A172 (cell line): ENCODE data around the gene RALGPS1. TPM values are rescaled to one million over a fixed set of nuclear protein-coding genes. Genes with fewer than 3 reads are reported as not detected.

Source experiments
- DNase-seq: peaks from one replicate; pipeline ENCODE4 v3.0.0-alpha.2; 2015; ENCODE audit warnings: low spot score
- total RNA-seq: library from RNA; depleted of rRNA; stranded (reverse); fragments of >200 nt; shearing (Covaris generic); gene quantifications from 2 replicates; pipeline ENCODE4 v1.2.3, GENCODE V29; 2014

RALGPS1 gene
- total RNA-seq, 1 experiment from 2014 or later = 15.3 TPM

DNA sequence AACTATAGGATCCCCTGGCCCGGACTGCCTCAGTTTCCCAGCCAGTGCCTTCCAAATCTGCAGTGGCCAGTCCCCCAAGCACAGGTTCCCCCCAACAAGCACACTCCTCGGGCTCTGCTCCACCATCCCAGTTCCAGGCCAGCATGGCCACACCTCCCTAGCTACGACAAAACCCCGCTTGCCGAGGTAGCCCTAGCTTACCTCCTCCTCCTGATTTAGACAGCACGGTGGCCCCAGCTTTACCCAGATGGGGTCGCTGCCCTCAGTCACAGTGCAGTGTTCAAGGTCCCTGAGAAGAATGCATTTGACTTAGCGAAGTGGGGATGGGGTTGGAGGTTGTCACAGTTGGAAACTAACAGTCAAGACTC, 309.2 kb downstream of the RALGPS1 start:
- no peak for DNase-seq

DNA sequence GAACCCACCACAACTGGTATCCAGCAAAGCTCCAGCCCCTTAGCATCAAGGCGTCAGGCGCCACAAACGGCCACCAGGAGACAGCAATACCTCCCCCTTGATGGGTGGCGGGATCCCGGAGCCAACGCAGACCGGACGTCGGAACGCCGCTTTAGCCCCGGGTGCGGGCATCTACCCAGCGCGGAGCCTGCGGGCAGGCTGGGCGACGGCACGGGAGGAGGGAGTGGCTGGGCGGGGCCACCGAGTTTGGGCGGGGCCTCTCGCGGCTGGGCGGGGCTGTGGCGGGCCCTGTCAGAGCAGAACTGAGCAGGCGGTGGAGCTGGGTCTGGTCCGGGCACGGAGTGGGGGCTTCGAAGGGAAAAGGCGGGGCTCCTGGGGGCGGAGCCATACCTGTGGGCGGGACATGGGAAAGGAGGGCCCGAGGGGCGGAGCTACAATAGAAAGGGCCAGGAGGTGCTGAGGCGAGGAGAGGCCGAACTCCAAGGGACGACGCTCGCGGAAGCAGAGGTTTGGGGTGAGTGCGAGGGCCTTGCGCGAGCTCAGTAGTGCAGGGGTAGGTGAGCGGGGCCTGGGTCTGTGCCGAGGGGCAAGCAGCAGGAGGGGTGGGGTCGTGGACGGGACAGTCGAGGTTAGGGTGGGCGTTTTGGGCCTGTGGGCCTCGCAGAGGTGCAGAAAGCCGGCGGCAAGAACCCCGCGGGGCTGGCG, 309.7 kb downstream of the RALGPS1 start:
- peak; percentile 77 for DNase-seq

DNA sequence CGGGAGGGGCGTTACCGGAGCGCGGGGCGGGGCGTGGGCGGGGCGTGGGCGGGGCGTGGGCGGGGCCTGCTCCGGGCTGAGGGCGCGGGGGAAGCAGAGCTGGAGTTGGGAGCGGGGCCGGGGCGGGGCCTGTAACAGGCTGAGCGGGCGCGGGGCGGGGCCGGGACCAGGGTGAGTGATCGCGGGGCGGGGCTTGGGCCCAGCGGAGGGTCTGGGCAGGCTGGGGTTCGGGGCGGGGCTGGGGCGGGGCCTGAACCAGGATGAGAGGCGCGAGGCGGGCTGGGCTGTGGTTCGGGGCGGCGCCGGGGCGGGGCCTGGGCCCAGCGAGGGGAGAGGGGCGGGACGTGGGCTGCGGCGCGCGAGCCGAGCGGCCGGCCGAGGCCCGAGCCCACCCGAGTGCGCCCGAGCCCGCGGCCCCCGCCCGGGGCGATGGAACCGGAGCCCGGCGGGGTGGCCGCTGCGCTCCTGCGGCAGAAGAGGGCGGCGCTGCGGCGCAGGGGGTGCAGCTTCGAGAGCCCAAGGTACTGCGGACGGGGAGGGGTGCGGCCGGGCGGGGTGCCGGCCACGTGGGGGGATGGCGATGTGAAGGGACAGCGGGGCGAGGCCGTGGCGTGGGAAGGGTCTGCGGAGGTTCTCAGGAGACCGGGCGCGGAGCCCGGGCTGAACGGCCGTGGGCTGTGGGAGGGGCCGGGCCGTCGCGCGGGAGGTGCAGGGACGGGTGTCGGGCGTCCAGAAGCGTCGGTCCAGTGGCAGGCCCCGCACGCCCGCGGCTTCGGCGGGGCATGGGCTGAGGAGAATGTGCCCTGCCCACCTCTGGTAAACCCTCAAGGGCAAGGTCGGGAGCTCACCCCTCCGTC, 310.5 kb downstream of the RALGPS1 start:
- peak; percentile 89 for DNase-seq

DNA sequence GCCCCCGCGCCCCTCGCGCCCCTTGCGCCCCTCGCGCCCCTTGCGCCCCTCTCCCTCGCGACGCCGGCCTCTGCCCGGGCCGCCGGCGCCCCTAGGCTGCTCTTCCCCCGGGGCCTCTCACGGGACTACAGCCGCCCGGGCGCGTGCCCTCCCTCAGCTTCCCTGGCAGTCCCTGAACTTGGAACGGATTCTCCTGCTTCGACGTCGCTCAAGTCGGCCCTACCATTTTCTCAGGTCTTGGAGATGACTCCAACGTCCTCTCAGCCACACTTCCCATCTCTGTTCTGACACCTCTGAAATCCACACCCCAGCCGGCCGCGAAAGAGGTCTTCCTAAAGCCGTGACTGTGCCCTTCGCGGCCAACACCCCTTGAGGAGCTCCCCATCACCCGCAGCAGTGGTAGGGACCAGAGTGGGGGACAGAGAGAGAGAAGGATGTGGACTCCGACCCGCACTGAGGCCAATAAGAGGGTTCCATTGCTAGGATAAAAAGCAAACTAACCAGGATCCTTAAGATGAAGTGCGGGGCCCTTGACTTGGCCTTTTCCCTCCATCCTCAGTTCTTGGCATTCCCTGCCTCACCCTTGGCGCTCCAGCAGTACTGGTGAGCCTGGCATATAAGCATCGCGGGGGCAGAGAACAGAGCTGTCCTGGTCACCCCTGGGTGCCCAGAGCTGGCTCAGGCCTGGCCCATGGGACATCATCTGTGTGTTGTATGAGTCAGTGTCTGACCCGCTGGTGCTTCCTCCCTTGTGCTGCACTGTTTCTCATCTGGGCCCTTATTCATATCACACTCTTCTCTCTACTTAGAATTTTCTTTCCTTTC, 311.4 kb downstream of the RALGPS1 start:
- DNase-seq = no peak

DNA sequence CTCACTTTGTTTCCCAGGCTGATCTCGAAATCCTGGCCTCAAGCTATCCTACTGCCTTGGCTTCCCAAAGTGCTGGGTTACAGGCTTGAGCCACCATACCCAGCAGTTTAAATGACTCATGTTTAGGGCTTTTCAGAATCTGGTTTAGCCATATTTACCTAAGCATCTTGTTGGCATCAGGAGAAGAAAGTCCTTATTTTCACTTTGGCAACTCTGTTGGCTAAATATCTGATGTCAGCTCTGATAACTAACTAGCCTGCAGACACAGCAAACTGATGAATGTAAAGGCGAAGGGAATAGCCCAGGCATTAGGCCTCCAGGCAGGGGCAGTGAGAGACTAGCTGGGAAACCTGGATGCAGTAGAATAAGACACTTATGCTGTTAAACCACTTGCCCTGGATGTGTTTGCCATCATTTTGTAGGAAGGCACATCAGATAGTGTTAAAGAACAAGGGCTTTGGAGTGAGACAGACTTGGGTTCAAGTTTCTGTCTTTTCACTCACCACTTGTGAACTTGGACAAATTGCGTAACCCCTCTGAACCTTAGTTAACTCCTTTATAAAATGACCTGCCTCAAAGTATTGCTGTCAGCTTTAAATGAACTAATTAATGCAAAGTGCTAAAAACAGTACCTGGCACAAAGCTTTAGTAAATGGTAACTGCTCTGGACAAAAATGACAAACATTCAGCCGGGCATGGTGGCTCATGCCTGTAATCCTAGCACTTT, 315.3 kb downstream of the RALGPS1 start:
- no peak for DNase-seq

DNA sequence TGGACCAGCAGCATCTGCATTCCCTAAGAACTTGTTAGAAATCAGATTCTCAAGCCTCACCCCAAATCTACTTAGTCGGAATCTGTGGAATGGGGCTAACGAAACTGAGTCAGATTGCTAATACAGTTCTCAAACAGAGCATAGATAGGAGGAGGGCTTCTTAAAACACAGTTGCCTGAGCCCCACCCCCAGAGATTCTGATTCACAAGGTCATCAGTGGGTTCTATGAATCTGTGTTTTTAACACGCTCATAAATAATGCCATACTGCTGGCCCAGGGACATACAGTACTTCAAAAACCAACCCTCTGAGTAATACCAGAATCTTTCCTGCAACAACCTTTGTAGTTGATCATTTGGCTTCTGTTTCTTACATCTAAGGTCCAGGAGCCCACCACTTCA, 317.1 kb downstream of the RALGPS1 start:
- no peak for DNase-seq

DNA sequence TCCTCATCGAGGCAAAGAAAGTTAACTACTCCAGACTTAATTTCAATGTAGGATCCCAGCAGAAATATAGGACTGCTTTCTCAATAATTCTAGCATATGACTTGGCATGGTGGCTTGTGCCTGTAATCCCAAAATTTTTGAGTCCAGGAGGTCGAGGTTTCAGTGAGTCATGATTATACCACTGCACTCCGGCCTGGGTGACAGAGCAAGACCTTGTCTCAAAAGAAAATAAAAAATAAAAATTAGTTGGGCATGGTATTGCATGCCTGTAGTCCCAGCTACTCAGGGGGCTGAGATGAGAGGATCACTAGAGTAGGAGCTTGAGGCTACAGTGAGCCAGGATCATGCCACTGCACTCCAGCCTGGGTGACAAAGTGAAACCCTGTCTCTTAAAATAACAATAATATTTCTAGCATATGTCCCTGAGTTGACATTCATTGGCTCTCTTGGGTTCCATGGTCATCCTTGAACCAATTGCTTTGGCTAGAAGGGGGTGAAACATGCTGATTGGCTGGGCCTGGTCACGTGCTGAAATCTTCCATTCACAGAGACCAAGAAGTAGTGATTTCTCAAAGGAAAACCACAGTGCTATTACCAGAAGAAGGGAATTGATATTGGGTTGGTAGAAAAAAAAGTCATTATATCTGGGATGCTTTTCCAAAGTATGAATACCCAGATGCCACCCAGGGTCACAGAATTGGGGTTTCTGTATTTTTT, 318.4 kb downstream of the RALGPS1 start:
- no peak for DNase-seq

DNA sequence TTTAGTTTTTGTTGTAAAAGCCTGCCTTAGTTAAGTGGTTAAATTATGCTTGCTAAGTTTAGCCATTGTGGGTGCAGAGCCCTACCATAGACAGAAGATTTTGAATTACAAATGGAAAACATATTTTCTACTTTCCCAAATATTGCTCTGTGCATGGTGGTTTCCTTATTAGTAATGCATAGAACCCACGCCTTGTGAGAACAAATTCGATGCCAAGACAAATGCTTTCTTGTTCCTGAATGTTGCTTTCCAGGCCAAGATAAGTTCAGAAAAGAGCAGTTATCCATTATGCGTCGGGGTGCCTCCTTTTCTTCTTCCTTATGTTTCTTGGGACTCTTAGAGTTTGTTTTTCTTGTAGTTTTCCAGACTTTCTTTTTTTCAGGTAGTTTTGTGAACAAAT, 319.0 kb downstream of the RALGPS1 start:
- DNase-seq = no peak

DNA sequence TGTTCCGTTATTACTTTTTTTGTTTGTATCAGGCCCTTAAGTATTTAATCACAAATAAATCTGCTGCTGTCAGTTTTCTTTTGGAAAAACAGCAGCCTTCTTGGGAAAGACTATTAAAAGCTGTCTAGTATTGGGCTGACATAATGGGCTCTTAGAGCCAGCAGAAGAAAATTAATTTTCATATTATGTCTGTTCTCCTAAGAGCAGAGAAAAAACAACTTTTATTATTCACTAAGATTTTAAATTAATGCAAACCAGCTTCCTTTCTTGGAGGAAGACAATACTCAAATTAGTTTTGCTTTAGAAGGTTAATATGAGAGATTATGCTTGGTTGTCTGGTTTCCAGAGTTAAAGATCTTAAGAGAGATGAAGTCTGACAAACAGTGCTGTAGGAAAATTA, 319.4 kb downstream of the RALGPS1 start:
- DNase-seq = no peak

DNA sequence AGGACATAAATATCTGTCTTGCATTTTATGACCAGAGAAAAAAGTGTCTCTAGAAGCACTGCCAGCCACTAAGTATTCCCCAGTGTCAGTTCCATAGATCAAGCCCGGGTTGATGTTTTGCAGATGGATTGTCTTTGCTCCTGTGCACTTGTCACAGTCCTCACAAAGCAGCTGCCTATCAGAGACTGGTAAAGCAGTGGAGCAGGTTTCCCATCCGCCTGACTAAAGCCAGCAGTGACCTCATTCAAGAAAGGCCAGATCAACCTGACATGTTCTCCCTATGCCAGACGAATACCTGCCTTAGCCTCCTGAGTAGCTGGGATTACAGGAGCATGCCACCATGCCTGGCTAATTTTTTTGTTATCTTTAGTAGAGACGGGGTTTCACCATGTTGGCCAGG, 323.2 kb downstream of the RALGPS1 start:
- no peak for DNase-seq

DNA sequence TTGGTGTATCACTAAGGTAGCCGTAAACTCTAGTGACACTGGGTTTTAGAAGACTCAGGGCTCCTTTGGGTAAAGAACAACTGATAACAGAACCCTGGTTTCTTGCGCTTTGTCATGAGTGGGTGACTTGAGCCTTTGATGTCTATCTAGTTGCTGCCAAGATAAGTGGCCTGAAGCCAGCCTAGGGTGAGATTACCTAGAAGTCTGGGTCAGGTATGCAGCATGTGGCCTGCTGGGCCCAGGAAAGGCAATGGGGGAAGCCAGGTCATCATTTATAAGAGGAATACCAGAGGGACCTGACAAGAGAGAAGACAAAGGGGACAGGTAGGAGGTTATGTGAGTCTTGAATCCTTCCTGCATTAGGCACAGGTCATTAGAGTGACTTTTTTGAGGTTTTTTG, 326.8 kb downstream of the RALGPS1 start:
- no peak for DNase-seq

DNA sequence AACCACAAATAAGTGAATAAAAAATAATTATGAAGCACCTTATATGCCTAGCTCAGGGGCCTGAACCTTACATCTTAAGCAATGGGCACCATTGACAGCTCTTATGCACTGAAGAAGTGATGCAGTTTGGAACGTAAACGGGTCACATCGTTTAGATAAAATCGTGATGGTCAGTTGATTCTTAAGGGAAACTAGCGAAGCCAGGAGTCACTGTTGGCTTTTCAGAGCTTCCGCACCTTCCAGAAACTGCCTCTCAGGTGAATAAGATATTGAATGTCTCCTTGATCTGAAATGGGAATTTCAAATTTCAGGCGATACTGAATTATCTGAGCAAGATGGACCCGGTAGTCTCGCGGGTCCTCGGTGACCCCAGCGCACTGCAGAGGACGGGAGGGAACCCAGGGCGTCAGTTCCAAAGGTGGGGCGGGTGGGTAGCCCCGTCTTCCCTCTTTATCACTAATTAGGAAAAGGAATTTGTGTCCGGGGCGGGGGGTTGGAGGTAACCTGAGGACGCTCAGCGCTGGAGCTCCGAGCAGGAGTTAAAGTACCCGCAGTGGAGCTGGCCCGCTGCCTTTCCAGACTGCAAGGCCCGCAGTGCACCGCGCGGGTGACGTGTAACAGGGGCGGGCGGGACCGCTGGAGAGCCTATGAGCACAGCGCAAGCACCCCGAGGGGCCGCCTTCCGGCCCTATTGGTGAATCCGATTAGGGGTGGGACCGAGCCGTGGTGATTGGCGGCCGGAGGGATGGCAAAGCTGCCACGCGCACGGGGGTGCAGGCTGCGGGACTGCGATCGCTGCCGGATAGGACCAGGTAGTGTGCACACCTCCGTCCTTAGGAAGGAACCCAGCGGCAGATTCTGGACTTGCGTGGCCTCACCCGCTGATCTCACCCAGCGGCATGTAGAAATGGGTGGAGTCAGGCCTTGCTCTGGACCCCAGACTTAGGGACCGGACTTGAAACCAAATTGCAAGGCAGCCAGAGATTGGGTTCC, 330.3 kb downstream of the RALGPS1 start:
- peak; percentile 95 for DNase-seq

DNA sequence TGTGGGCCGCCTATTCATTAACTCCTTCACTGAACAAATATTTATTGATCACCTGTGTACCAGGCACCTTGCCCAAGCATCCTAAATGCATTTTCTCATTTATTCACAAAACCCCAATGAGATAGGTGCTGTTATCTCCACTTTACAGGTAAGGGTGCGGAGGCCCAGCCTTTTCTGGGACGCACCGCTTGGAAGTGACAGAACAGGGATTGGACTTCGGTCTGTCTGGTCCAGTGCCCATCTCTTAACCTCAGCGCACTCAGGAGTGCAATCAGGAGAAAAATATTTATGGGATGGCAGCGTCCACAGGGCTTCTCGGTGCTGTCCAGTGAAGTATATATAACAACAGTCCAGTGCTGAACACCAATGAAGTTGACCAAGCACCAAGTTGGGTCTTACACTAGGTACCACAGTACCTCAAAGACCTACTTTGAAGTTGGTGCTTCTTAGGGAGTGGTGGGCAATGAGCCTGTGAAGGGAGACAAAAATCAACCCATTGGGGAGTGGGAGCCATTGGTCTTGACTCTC, 331.1 kb downstream of the RALGPS1 start:
- no peak for DNase-seq

DNA sequence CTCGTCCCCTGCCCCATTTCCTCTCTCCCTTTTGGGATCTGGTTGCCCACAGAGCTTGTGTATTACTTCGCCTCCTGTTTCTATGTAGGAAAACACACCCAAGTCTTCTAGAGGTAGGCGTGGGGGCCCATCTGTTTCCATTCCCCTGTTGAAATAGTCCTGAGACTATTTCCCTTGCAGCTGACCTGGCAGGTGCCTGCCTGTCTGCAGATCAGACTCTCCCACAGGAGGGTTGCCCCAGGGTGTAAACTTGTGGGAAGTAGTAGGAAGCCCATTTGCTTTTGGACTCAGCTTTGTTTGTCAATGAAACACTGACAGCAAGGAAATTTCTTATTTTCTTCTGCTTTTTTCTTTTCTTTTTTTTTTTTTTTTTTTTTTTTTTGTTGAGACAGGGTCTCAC, 333.7 kb downstream of the RALGPS1 start:
- no peak for DNase-seq

DNA sequence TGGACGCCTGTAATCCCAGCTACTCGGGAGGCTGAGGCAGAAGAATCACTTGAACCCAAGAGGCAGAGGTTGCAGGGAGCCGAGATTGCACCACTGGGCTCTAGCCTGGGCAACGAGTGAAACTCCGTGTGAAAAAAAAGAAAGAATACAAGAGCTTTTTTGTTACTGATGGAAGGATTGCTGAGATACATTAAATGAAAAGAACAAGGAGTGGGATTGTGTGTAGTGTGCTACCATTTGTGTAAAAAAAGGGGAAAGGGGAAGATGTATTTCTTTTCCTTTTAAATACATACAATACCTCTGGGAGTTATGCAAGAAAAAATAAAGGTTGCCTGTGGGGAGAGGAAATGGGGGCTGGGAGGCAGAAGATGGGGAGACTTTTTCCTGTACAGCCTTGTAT, 335.3 kb downstream of the RALGPS1 start:
- no peak for DNase-seq

DNA sequence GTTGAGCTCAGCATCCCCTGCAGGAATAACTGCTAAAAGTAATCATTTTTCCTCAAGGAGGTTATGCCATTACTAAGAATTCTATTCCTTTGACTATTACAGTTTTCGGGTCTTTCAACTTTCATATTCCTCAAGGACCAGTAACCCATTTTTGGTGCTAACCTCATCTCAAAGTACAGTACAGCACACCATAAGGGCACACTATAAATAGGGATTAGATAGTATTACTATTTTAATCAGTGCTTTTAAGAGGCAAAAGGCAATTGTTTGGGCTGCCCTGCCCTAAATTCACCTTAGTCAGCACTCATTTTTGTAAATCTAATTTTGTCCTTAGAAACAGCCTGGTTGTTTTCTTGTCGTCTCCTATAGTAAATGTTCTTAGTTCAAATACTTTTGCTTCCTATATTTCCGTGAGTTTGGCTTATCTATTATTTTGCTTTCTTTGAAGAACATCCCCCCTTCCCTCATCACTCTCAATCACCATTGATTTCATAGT, 336.4 kb downstream of the RALGPS1 start:
- no peak for DNase-seq

DNA sequence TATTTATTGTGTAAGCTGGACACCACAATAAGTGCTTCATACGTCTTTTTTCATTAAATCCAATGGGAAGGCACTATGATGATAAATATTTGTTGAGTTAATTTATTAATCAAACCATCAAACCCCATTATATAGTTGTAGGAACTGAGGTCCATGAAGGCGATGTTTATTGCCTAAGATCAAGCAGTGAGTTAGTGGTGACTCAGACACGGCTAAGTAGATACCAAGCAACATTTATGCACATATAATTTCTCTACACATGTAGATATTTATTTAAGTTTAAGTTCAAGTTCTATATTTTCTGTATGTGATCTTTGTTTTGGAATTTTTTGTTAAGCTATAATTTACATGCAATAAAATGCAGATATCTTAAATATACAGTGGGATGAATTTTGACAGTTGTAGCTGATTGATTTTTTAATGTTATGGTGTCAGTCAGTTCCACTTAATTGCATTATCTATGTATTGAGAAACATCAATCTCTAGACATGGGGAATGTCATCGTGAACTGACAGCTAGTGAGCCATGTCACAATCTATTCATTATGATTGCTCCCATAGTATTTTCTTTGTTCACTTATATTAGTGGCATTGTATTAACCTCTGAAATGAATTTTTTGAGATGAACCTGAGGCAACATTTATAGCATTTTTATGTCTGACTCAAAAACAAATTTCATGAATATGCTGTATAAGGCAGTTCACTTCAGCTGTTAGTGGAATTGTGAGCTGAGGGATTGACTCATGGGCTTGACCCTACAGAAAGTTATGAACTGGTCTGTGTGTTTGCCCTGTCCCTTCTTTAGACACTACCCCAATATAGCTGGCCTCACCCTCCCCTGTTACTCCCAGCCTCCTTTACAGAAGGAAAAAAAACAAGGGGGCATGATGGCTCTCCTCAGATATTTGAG, 338.1 kb downstream of the RALGPS1 start:
- no peak for DNase-seq

DNA sequence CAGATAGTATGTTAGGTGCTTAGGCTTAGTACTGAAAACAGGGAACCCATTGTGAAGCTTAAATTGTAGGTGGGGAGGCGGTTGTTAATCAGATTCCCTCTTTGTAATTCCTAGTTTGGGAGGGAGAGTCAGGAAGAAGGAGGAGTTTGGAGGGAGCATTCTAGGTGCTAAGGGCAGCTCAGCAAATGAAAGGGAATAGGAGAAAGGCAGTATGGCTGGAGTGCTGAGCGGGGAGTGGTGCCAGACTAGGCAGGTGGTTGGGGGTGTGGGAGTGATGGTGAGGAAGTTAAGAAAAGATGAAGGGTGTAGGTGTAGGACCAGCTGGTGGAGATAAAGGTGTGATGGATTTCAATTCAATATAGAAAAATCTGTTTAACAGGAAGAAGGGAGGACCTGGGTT, 338.9 kb downstream of the RALGPS1 start:
- DNase-seq = no peak
